Smooth muscle cell (in vitro differentiated cells): ENCODE results near the gene RAPGEF2. TPM values are rescaled to one million over a fixed set of nuclear protein-coding genes. Genes with fewer than 3 reads are reported as not detected.

Source experiments
- DNase-seq: peaks from one replicate; lab custom pipeline; 2025; ENCODE audit not compliant: unreplicated experiment; lab: John Stamatoyannopoulos, UW
- H2AFZ ChIP-seq: fragments of 200-600 bp; sonication (generic); 2 replicates; pipeline ENCODE4 v1.6.0; 2016; ENCODE audit warnings: antibody characterized with exemption, low read depth, mild to moderate bottlenecking
- H3F3A ChIP-seq: fragments of 200-600 bp; sonication (generic); 2 replicates; pipeline ENCODE4 v1.6.0; 2017; ENCODE audit warnings: antibody characterized with exemption, low read depth
- H3K27ac ChIP-seq: fragments of 200-600 bp; sonication (generic); 2 replicates; pipeline ENCODE4 v1.5.1; 2016; ENCODE audit warnings: low read depth, mild to moderate bottlenecking
- H3K27me3 ChIP-seq: fragments of 200-600 bp; sonication (generic); 2 replicates; pipeline ENCODE4 v1.6.1; 2016; ENCODE audit warnings: low read depth, mild to moderate bottlenecking
- H3K36me3 ChIP-seq: fragments of 200-600 bp; sonication (generic); 2 replicates; pipeline ENCODE4 v1.5.1; 2016; ENCODE audit warnings: low read depth
- H3K4me1 ChIP-seq: fragments of 200-600 bp; sonication (generic); 2 replicates; pipeline ENCODE4 v1.5.1; 2016; ENCODE audit warnings: low read depth
- H3K4me2 ChIP-seq: fragments of 200-600 bp; sonication (generic); 2 replicates; pipeline ENCODE4 v1.6.0; 2016; ENCODE audit warnings: mild to moderate bottlenecking
- H3K4me3 ChIP-seq: fragments of 200-600 bp; sonication (generic); 2 replicates; pipeline ENCODE4 v1.5.1; 2016; ENCODE audit warnings: mild to moderate bottlenecking
- H3K79me2 ChIP-seq: fragments of 200-600 bp; sonication (generic); 2 replicates; pipeline ENCODE4 v1.6.0; 2016; ENCODE audit warnings: low read depth, mild to moderate bottlenecking
- H3K9ac ChIP-seq: fragments of 200-600 bp; sonication (generic); 2 replicates; pipeline ENCODE4 v1.6.0; 2016; ENCODE audit warnings: low read depth
- H3K9me3 ChIP-seq: fragments of 200-600 bp; sonication (generic); replicated peaks from 2 replicates; pipeline ENCODE4 v1.5.1; 2016; ENCODE audit warnings: low read depth
- H4K20me1 ChIP-seq: fragments of 200-600 bp; sonication (generic); 2 replicates; pipeline ENCODE4 v1.6.0; 2016; ENCODE audit warnings: low read depth
- CTCF ChIP-seq: fragments of 200-600 bp; sonication (generic); IDR thresholded peaks from 2 replicates; pipeline ENCODE4 v1.5.1; 2017; ENCODE audit warnings: borderline replicate concordance, mild to moderate bottlenecking, antibody characterized with exemption; ENCODE audit not compliant: insufficient read depth, poor library complexity, severe bottlenecking
- WGBS: methylation state at CpG from one replicate; pipeline ENCODE4 v1.1.7; 2016; ENCODE audit warnings: low lambda C conversion rate; 5-methylcytosine and 5-hydroxymethylcytosine counted together
- polyA plus RNA-seq: library from polyadenylated mRNA; unstranded; fragments of >200 nt; fragmentation: Nextera tagmentation; extraction: Ambion mirVana; gene quantifications from 2 replicates; pipeline ENCODE4 v1.2.1, GENCODE V29; 2016
- total RNA-seq: library from RNA; depleted of rRNA; stranded (reverse); fragments of >200 nt; gene quantifications from 2 replicates; pipeline ENCODE4 v1.2.3, GENCODE V29; 2014

RAPGEF2 gene
- total and polyA plus RNA-seq, 2 experiments from 2014 or later: 7.4 to 44.7 TPM

- Histone ChIP-seq H3K4me3 (no peak overlapping the region), H3K4me1 (no peaks in the 10 kb centered on the region), H3K4me2 (no peak overlapping the region), H3K79me2 (no peaks in the 10 kb centered on the region), H3K9ac (no peak overlapping the region), H4K20me1 (no peaks in the 10 kb centered on the region), H3K27ac (no peak overlapping the region), H2AFZ (no peak overlapping the region), H3K9me3 (no peaks in the 10 kb centered on the region), H3F3A (no peaks in the 10 kb centered on the region), H3K36me3 (peaks cover 40% of the 10 kb centered on the region), H3K27me3 (no peaks in the 10 kb centered on the region)
- TF ChIP-seq CTCF: no peak
- WGBS: 95% methylated on average over 3 of the region's 3 CpGs
- DNase-seq: no peak
Measured at GRCh38 chr4:159349332-159349731, 246.5 kb downstream of the RAPGEF2 start.

DNA sequence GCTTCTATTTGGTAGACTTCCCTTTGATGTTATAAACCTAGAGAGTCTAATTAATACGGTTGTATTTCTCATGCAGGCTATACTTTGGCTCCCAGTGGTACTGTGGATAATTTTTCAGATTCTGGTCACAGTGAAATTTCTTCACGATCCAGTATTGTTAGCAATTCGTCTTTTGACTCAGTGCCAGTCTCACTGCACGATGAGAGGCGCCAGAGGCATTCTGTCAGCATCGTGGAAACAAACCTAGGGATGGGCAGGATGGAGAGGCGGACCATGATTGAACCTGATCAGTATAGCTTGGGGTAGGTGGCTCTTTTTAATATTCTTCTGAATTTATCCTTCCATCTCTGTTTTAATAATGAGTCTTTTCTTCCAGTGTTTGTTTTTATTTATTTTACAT is 249.7 kb downstream of the RAPGEF2 start:
- H3K27ac ChIP-seq: no peak overlapping the region
- H3K9me3 ChIP-seq: no peaks in the 10 kb centered on the region
- H3K36me3 ChIP-seq: peaks cover 27% of the 10 kb centered on the region
- no peaks in the 10 kb centered on the region for H3F3A ChIP-seq
- DNase-seq: no peak
- no peaks in the 10 kb centered on the region for H4K20me1 ChIP-seq
- no peak overlapping the region for H3K4me3 ChIP-seq
- H2AFZ ChIP-seq: no peak overlapping the region
- H3K4me1 ChIP-seq: no peaks in the 10 kb centered on the region
- WGBS: 97% methylated on average over 7 of the region's 7 CpGs
- TF ChIP-seq CTCF: no peak
- no peak overlapping the region for H3K9ac ChIP-seq
- H3K79me2 ChIP-seq: no peaks in the 10 kb centered on the region
- no peaks in the 10 kb centered on the region for H3K27me3 ChIP-seq
- no peak overlapping the region for H3K4me2 ChIP-seq

- DNase-seq: no peak
- peaks cover 8% of the 10 kb centered on the region for H3K4me1 ChIP-seq
- no peak overlapping the region for H3K27ac ChIP-seq
- 90% methylated on average over 15 of the region's 15 CpGs for WGBS
- no peak for TF ChIP-seq CTCF
- peaks cover 2% of the 10 kb centered on the region for H3F3A ChIP-seq
- H3K4me3 ChIP-seq: no peak overlapping the region
- no peaks in the 10 kb centered on the region for H3K27me3 ChIP-seq
- H2AFZ ChIP-seq: no peak overlapping the region
- no peaks in the 10 kb centered on the region for H4K20me1 ChIP-seq
- H3K79me2 ChIP-seq: no peaks in the 10 kb centered on the region
- no peak overlapping the region for H3K4me2 ChIP-seq
- no peak overlapping the region for H3K9ac ChIP-seq
- H3K36me3 ChIP-seq: peaks cover 27% of the 10 kb centered on the region
- H3K9me3 ChIP-seq: no peaks in the 10 kb centered on the region
Measured at GRCh38 chr4:159353422-159354116, 250.7 kb downstream of the RAPGEF2 start.

DNA sequence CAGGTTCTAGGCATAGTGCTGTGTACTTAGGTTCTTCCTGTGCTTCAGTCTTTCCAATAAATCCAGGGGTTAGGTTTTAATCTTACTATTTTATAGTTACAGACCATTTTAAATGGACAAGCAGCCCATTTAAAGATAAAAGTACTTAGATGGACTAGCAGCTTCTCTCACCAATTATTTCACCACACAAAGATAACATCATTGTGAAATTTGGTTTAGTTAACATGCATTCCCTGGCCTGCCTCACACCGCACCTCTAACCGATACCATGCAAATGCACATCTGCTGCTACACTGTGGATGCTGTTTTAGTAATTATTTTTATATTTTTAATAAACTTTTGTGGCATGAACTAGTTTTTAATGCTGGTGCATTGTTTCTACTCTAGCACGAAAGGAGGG is 252.6 kb downstream of the RAPGEF2 start:
- DNase-seq: no peak
- Histone ChIP-seq H3K27ac (no peak overlapping the region), H3K9ac (no peak overlapping the region), H2AFZ (no peak overlapping the region), H3K9me3 (no peaks in the 10 kb centered on the region), H3K79me2 (no peaks in the 10 kb centered on the region), H3K36me3 (peaks cover 24% of the 10 kb centered on the region), H3F3A (peaks cover 9% of the 10 kb centered on the region), H4K20me1 (no peaks in the 10 kb centered on the region), H3K27me3 (no peaks in the 10 kb centered on the region), H3K4me2 (no peak overlapping the region), H3K4me3 (no peak overlapping the region), H3K4me1 (peaks cover 14% of the 10 kb centered on the region)
- 87% methylated on average over 3 of the region's 3 CpGs for WGBS
- TF ChIP-seq CTCF: no peak
